ENCODE results near the gene UBXN2A.

DNA sequence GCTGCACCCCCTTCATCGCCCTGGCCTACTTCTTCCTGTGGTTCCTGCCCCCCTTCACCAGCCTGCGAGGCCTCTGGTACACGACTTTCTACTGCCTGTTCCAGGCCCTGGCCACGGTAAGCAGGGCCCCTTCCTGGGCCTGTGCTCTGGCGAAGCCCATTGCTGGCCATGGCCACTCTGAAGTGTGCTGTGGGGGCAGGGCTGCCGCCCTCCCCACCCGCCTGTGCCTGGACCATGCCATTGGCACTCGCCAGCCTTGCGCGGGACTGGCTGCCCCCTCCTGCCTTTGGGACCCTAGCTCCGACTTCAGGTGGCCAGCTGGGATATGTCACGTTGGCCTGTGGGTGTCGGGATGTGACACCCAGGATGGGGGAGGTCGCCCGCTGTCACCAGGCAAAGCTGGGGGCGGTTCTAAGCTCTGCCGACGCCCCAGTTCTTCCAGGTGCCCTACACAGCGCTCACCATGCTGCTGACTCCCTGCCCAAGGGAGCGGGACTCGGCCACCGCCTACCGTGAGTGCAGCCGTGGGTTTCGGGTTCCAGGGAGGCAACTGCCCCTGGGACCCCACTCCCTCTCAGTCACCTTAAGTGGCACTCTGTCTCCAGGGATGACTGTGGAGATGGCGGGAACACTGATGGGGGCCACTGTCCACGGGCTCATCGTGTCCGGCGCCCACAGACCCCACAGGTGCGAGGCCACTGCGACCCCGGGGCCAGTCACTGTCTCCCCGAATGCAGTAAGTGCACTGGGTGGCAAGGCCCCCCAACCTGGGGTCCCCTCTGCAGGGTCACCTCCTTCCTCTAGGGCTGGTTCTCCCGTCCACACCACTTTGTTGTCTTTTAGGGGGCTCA, 76.8 kb downstream of the UBXN2A start:
- TF ChIP-seq, protein P1, sequence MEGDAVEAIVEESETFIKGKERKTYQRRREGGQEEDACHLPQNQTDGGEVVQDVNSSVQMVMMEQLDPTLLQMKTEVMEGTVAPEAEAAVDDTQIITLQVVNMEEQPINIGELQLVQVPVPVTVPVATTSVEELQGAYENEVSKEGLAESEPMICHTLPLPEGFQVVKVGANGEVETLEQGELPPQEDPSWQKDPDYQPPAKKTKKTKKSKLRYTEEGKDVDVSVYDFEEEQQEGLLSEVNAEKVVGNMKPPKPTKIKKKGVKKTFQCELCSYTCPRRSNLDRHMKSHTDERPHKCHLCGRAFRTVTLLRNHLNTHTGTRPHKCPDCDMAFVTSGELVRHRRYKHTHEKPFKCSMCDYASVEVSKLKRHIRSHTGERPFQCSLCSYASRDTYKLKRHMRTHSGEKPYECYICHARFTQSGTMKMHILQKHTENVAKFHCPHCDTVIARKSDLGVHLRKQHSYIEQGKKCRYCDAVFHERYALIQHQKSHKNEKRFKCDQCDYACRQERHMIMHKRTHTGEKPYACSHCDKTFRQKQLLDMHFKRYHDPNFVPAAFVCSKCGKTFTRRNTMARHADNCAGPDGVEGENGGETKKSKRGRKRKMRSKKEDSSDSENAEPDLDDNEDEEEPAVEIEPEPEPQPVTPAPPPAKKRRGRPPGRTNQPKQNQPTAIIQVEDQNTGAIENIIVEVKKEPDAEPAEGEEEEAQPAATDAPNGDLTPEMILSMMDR (IDR thresholded peaks at IDR 0.05), result no peak
- TF ChIP-seq POLR2A (IDR thresholded peaks at IDR 0.05), result no peak
